GM12801 (cell line): ENCODE measurements around the gene CENATAC.

Source experiments
- CTCF ChIP-seq: IDR thresholded peaks from one replicate; pipeline ENCODE4 v1.5.1; 2011; ENCODE audit warnings: control low read depth; ENCODE audit not compliant: insufficient read length; ENCODE audit errors: extremely low read depth

Gene CENATAC

GRCh38 chr11:119011476-119012053, 13.6 kb downstream of the CENATAC start:
- TF ChIP-seq CTCF: no peak

- no peak for TF ChIP-seq CTCF
Measured at GRCh38 chr11:119012629-119013170, 14.8 kb downstream of the CENATAC start.

GRCh38 chr11:119014209-119014924, 16.4 kb downstream of the CENATAC start:
- no peak for TF ChIP-seq CTCF

GRCh38 chr11:119015054-119015611, 17.2 kb downstream of the CENATAC start:
- TF ChIP-seq CTCF: no peak

- no peak for TF ChIP-seq CTCF
Measured at GRCh38 chr11:119016216-119017009, 18.5 kb downstream of the CENATAC start.

GRCh38 chr11:119018074-119018938, 20.4 kb downstream of the CENATAC start, which contains the start of the genes RPS25 and TRAPPC4:
Gene RPS25, minus strand, starts transcription at chr11:119018343. Its CDS starts 59 bp downstream, at chr11:119018284.
Gene TRAPPC4, plus strand, starts transcription at chr11:119018766. Its CDS starts 30 bp downstream, at chr11:119018796.
- TF ChIP-seq CTCF: no peak
